Placental pericyte (primary cell): ENCODE results near the gene PABPC3. TPM values are rescaled to one million over a fixed set of nuclear protein-coding genes. Genes with fewer than 3 reads are reported as not detected.

Experiments
- small RNA-seq: library from RNA; depleted of rRNA; stranded (forward); fragments of <200 nt; gene quantifications from one replicate; pipeline ENCODE3, GENCODE V24; 2012; ENCODE audit warnings: low replicate concordance
- total RNA-seq: library from RNA; depleted of rRNA; stranded (reverse); fragments of >200 nt; gene quantifications from 2 replicates; pipeline ENCODE4 v1.2.3, GENCODE V29; 2012

PABPC3 gene
- total RNA-seq, result under 0.01 TPM in 1 of 2 replicates, not detected in the other

GRCh38 chr13:25095851-25096453 lies at the start of gene PABPC3:
TSS of gene PABPC3 (plus strand) at chr13:25096136. CDS start at chr13:25096199, 63 bp downstream.

Small RNA genes lying within 50 kb of the gene (small RNA-seq; reads per million reads assigned to genes)
- not detected for gene AL359757.2

Other genes starting within 250 kb of the PABPC3 start
- not detected in 2 replicates for gene AMER2, start 76.2 kb downstream of the PABPC3 start, total RNA-seq
- 19.7 and 51.8 TPM in 2 replicates for gene MTMR6, start 191.4 kb downstream of the PABPC3 start, total RNA-seq
- 40.7 and 95.5 TPM in 2 replicates for gene NUP58, start 205.5 kb downstream of the PABPC3 start, total RNA-seq